Measurements from ENCODE around the gene FKBP2.

The FKBP2 gene

GRCh38 chr11:64286801-64287159, 45.9 kb downstream of the FKBP2 start:
- no peak for DNase-seq

- no peak for DNase-seq
Measured at GRCh38 chr11:64287676-64288352, 46.9 kb downstream of the FKBP2 start.

GRCh38 chr11:64288353-64288750, 47.5 kb downstream of the FKBP2 start:
- no peak for DNase-seq

GRCh38 chr11:64289002-64289564, 48.2 kb downstream of the FKBP2 start:
- no peak for DNase-seq

GRCh38 chr11:64290352-64291261, 49.7 kb downstream of the FKBP2 start:
- DNase-seq, result no peak

- DNase-seq, result no peak
Measured at GRCh38 chr11:64291262-64291751, 50.4 kb downstream of the FKBP2 start, which contains the start of gene KCNK4. KCNK4 (plus strand) TSS chr11:64291302; CDS start chr11:64293019, 1,717 bp downstream.

GRCh38 chr11:64291752-64292459, 51.0 kb downstream of the FKBP2 start:
- no peak for DNase-seq

GRCh38 chr11:64292460-64293254, 51.8 kb downstream of the FKBP2 start:
- DNase-seq, result no peak
